WTC11 (cell line): ENCODE data around the gene ADGRA1. TPM values are rescaled to one million over a fixed set of nuclear protein-coding genes. Genes with fewer than 3 reads are reported as not detected.

Experiments used
- ATAC-seq: fragments of 200-7000 bp; cut with Tn5 transposase; 2 replicates; pipeline ENCODE4 v1.10.0; 2021; ENCODE audit warnings: mild to moderate bottlenecking, moderate library complexity
- CTCF ChIA-PET: fragments of 300-600 bp; sonication (Branson Sonifier 250); formaldehyde crosslinking; loops from one replicate; lab custom pipeline; 2021; ENCODE audit warnings: antibody characterized with exemption; lab: Charles Lee
- POLR2A ChIA-PET: fragments of 350-600 bp; sonication (Branson Sonifier 250); formaldehyde crosslinking; loops from one replicate; lab custom pipeline; 2021; ENCODE audit warnings: antibody characterized with exemption; lab: Charles Lee
- DNase-seq: peaks from one replicate; pipeline ENCODE4 v3.0.0; 2021; ENCODE audit warnings: low spot score
- H3K27ac Mint-ChIP-seq: 2 replicates; pipeline ENCODE4 v1.8.0; 2021; ENCODE audit warnings: mixed read lengths
- H3K27me3 Mint-ChIP-seq: 2 replicates; pipeline ENCODE4 v1.8.0; 2021; ENCODE audit warnings: low read depth, mild to moderate bottlenecking, moderate library complexity, mixed read lengths
- H3K36me3 Mint-ChIP-seq: 2 replicates; pipeline ENCODE4 v1.8.0; 2021; ENCODE audit warnings: mixed read lengths
- H3K4me1 Mint-ChIP-seq: 2 replicates; pipeline ENCODE4 v1.8.0; 2022; ENCODE audit warnings: mixed read lengths
- H3K4me3 Mint-ChIP-seq: 2 replicates; pipeline ENCODE4 v1.8.0; 2021; ENCODE audit warnings: mild to moderate bottlenecking, moderate library complexity, mixed read lengths
- H3K9me3 Mint-ChIP-seq: 2 replicates; pipeline ENCODE4 v1.8.0; 2021; ENCODE audit warnings: mixed read lengths
- CBFB ChIP-seq: sonication (generic); formaldehyde crosslinking; IDR thresholded peaks from 2 replicates; pipeline ENCODE4 v1.8.1; 2022; ENCODE audit warnings: mild to moderate bottlenecking, low read depth, missing genetic modification reagents
- EMX1 ChIP-seq: fragments of 250-450 bp; sonication (Bioruptor Pico); IDR thresholded peaks from 2 replicates; pipeline ENCODE4 v1.8.0; 2021; ENCODE audit warnings: mild to moderate bottlenecking
- ETV6 ChIP-seq: sonication (generic); formaldehyde crosslinking; IDR thresholded peaks from 2 replicates; pipeline ENCODE4 v1.8.1; 2022; ENCODE audit warnings: mild to moderate bottlenecking, missing genetic modification reagents
- FOXJ3 ChIP-seq: sonication (generic); formaldehyde crosslinking; IDR thresholded peaks from 2 replicates; pipeline ENCODE4 v1.9.0; 2021; ENCODE audit warnings: missing genetic modification reagents, mild to moderate bottlenecking, borderline replicate concordance
- FOXP1 ChIP-seq: sonication (generic); formaldehyde crosslinking; IDR thresholded peaks from 2 replicates; pipeline ENCODE4 v1.8.0; 2022; ENCODE audit warnings: missing genetic modification reagents, mild to moderate bottlenecking, moderate library complexity, borderline replicate concordance
- GTF2I ChIP-seq: fragments of 250-450 bp; sonication (Bioruptor Pico); conservative IDR thresholded peaks from 2 replicates; pipeline ENCODE4 v1.4.0; 2021; ENCODE audit warnings: mild to moderate bottlenecking
- MXD4 ChIP-seq: fragments of 250-450 bp; sonication (Bioruptor Pico); IDR thresholded peaks from 2 replicates; pipeline ENCODE4 v1.8.0; 2021; ENCODE audit warnings: mild to moderate bottlenecking, moderate library complexity, borderline replicate concordance
- MYBL2 ChIP-seq: sonication (generic); formaldehyde crosslinking; IDR thresholded peaks from 2 replicates; pipeline ENCODE4 v1.8.1; 2023; ENCODE audit warnings: mild to moderate bottlenecking, moderate library complexity, missing genetic modification reagents
- SOX15 ChIP-seq: fragments of 250-450 bp; sonication (Bioruptor Pico); IDR thresholded peaks from 2 replicates; pipeline ENCODE4 v1.9.0; 2021; ENCODE audit warnings: mild to moderate bottlenecking
- ZNF219 ChIP-seq: sonication (generic); formaldehyde crosslinking; IDR thresholded peaks from 2 replicates; pipeline ENCODE4 v1.8.0; 2023; ENCODE audit warnings: missing genetic modification reagents, mild to moderate bottlenecking, borderline replicate concordance
- ZNF317 ChIP-seq: sonication (generic); formaldehyde crosslinking; IDR thresholded peaks from 2 replicates; pipeline ENCODE4 v1.8.1; 2023; ENCODE audit warnings: low read depth, mild to moderate bottlenecking, moderate library complexity, missing genetic modification reagents, borderline replicate concordance
- ZNF396 ChIP-seq: fragments of 250-450 bp; sonication (Bioruptor Pico); IDR thresholded peaks from 2 replicates; pipeline ENCODE4 v1.8.0; 2021; ENCODE audit warnings: mild to moderate bottlenecking, moderate library complexity, borderline replicate concordance
- ZNF423 ChIP-seq: fragments of 250-450 bp; sonication (Bioruptor Pico); IDR thresholded peaks from 2 replicates; pipeline ENCODE4 v2.1.2; 2022; ENCODE audit warnings: mild to moderate bottlenecking, moderate library complexity
- ZNF671 ChIP-seq: fragments of 250-450 bp; sonication (Bioruptor Pico); IDR thresholded peaks from 2 replicates; pipeline ENCODE4 v1.8.0; 2021; ENCODE audit warnings: mild to moderate bottlenecking
- total RNA-seq: library from RNA; stranded (reverse); gene quantifications from 3 replicates; pipeline ENCODE4 v1.2.3, GENCODE V29; 2021
- TF ChIP-seq, protein P1 (sequence below): sonication (generic); formaldehyde crosslinking; IDR thresholded peaks from 2 replicates; pipeline ENCODE4 v1.8.0; 2022; ENCODE audit warnings: mild to moderate bottlenecking, missing genetic modification reagents
- TF ChIP-seq, protein P2 (sequence below): sonication (generic); formaldehyde crosslinking; IDR thresholded peaks from 2 replicates; pipeline ENCODE4 v1.8.1; 2023; ENCODE audit warnings: mild to moderate bottlenecking, missing genetic modification reagents, moderate library complexity
- TF ChIP-seq, protein P3 (sequence below): sonication (generic); formaldehyde crosslinking; IDR thresholded peaks from 2 replicates; pipeline ENCODE4 v1.8.1; 2023; ENCODE audit warnings: mild to moderate bottlenecking, missing genetic modification reagents
- TF ChIP-seq, protein P4 (sequence below): sonication (generic); formaldehyde crosslinking; IDR thresholded peaks from 2 replicates; pipeline ENCODE4 v1.8.0; 2022; ENCODE audit warnings: mild to moderate bottlenecking, missing genetic modification reagents
- TF ChIP-seq, protein P5 (sequence below): fragments of 250-450 bp; sonication (Bioruptor Pico); IDR thresholded peaks from 2 replicates; pipeline ENCODE4 v1.9.0; 2021; ENCODE audit warnings: moderate library complexity, mild to moderate bottlenecking, inconsistent platforms, borderline replicate concordance
- TF ChIP-seq, protein P6 (sequence below): sonication (generic); formaldehyde crosslinking; conservative IDR thresholded peaks from 2 replicates; pipeline ENCODE4 v1.8.1; 2022; ENCODE audit warnings: mild to moderate bottlenecking, missing genetic modification reagents

ADGRA1 gene
- total RNA-seq, 1 experiment from 2014 or later = 0.20 TPM

DNA sequence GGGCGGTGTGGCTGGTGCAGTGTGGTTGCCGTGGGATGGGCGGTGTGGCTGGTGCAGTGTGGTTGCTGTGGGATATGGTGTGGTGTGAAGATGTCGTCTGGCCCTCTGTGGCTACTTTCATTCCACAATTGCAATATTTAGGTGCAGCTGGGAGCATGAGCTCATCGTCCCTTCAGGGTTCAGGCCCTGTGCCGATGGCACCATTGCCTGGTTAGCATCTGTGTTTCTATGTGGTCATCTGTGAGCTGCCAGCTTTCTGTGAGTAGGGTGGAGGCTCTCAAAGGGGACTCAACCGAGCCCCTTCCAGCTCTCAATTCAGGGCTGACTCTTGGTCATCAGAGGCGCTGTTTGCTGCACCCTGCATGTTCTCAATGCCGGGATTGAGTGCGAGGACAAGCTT is 3.6 kb downstream of the ADGRA1 start:
- DNase-seq (no peak), ATAC-seq (no peak)
- TF ChIP-seq MYBL2 (CRISPR knock-in tag) (no peak), ZNF317 (CRISPR knock-in tag) (no peak), SOX15 (CRISPR knock-in tag) (no peak), MXD4 (CRISPR knock-in tag) (no peak), FOXP1 (CRISPR knock-in tag) (no peak), FOXJ3 (no peak), ZNF423 (no peak), ZNF219 (CRISPR knock-in tag) (no peak)
- TF ChIP-seq, protein P1, sequence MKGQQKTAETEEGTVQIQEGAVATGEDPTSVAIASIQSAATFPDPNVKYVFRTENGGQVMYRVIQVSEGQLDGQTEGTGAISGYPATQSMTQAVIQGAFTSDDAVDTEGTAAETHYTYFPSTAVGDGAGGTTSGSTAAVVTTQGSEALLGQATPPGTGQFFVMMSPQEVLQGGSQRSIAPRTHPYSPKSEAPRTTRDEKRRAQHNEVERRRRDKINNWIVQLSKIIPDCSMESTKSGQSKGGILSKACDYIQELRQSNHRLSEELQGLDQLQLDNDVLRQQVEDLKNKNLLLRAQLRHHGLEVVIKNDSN = no peak
- TF ChIP-seq, protein P2, sequence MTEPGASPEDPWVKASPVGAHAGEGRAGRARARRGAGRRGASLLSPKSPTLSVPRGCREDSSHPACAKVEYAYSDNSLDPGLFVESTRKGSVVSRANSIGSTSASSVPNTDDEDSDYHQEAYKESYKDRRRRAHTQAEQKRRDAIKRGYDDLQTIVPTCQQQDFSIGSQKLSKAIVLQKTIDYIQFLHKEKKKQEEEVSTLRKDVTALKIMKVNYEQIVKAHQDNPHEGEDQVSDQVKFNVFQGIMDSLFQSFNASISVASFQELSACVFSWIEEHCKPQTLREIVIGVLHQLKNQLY (CRISPR knock-in tag) = no peak
- TF ChIP-seq, protein P3, sequence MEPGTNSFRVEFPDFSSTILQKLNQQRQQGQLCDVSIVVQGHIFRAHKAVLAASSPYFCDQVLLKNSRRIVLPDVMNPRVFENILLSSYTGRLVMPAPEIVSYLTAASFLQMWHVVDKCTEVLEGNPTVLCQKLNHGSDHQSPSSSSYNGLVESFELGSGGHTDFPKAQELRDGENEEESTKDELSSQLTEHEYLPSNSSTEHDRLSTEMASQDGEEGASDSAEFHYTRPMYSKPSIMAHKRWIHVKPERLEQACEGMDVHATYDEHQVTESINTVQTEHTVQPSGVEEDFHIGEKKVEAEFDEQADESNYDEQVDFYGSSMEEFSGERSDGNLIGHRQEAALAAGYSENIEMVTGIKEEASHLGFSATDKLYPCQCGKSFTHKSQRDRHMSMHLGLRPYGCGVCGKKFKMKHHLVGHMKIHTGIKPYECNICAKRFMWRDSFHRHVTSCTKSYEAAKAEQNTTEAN (CRISPR knock-in tag) = no peak
- TF ChIP-seq, protein P4, sequence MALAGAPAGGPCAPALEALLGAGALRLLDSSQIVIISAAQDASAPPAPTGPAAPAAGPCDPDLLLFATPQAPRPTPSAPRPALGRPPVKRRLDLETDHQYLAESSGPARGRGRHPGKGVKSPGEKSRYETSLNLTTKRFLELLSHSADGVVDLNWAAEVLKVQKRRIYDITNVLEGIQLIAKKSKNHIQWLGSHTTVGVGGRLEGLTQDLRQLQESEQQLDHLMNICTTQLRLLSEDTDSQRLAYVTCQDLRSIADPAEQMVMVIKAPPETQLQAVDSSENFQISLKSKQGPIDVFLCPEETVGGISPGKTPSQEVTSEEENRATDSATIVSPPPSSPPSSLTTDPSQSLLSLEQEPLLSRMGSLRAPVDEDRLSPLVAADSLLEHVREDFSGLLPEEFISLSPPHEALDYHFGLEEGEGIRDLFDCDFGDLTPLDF (CRISPR knock-in tag) = no peak
- H3K4me3 Mint-ChIP-seq = no peak overlapping the region
- H3K27me3 Mint-ChIP-seq = peaks cover 38% of the 10 kb centered on the region
- H3K9me3 Mint-ChIP-seq = no peaks in the 10 kb centered on the region
- H3K36me3 Mint-ChIP-seq = no peaks in the 10 kb centered on the region
- ChIA-PET POLR2A (no interaction called here), CTCF (interaction anchor here (1.2 kb wide), 2 partner anchors 9 to 153 kb away, joined by 4 to 5 read pairs; no protein-coding TSS in a partner anchor)
- H3K27ac Mint-ChIP-seq = no peak overlapping the region
- peaks cover 2% of the 10 kb centered on the region; the same call in 1 of the 2 replicates for H3K4me1 Mint-ChIP-seq

DNA sequence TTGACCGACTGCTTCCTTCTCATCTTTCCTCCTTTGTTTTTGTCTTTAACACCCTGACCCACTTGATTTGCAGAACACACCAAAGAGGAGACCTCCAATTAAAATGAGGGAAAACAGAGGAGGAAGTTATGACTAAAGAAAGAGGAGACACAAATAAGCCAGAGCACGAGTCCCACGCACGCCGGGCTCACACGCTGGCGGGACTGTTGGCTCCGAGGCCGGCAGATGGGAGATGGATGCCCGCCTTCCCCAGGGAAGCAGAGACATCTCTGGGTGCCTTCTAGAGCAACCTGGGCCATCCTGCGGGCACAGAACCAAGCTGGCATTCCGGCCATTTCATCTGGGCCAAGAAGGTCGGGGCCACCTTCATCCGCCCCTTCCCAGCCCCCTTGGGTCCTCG is 5.6 kb downstream of the ADGRA1 start:
- CTCF ChIA-PET = no interaction called here
- H3K4me1 Mint-ChIP-seq = no peaks in the 10 kb centered on the region

DNA sequence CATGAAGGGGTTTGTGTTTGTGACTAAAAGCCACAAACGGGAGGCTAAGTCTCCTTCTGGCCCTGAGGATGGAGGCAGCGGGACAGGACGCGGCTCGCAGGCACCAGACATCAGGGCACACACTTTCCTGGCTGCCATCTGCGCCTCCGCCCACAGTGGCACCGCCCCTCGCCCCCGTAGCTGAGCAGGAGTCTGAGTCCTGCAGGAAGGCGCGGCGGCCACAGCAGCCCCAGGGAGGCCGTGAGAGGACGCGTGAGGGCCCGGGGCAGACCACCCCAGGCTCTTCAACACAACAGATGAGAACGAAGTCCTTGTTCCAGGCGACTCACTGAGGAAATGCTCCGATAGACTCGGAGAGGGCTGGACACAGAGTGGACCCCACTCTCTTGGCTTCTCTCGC is 6.6 kb downstream of the ADGRA1 start:
- TF ChIP-seq, protein P5, sequence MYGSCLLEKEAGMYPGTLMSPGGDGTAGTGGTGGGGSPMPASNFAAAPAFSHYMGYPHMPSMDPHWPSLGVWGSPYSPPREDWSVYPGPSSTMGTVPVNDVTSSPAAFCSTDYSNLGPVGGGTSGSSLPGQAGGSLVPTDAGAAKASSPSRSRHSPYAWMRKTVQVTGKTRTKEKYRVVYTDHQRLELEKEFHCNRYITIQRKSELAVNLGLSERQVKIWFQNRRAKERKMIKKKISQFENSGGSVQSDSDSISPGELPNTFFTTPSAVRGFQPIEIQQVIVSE (CRISPR knock-in tag) = no peak
- TF ChIP-seq ZNF396 (CRISPR knock-in tag) (no peak), CBFB (CRISPR knock-in tag) (no peak), FOXJ3 (no peak)
- TF ChIP-seq, all 79 proteins: peak for 0
- Mint-ChIP-seq H3K36me3 (no peaks in the 10 kb centered on the region), H3K4me1 (no peaks in the 10 kb centered on the region), H3K9me3 (no peaks in the 10 kb centered on the region), H3K27me3 (peaks cover 17% of the 10 kb centered on the region), H3K27ac (no peak overlapping the region), H3K4me3 (no peak overlapping the region)
- no peak for DNase-seq
- ChIA-PET POLR2A (no interaction called here), CTCF (no interaction called here)
- no peak for ATAC-seq

More for the DNA sequence above, 5.6 kb downstream of the ADGRA1 start:
- H3K27me3 Mint-ChIP-seq = peaks cover 25% of the 10 kb centered on the region
- DNase-seq (no peak), ATAC-seq (no peak)
- no peak for TF ChIP-seq EMX1 (CRISPR knock-in tag)
- no peak for TF ChIP-seq ZNF317 (CRISPR knock-in tag)
- no peak for TF ChIP-seq ZNF671 (CRISPR knock-in tag)
- TF ChIP-seq, protein P6, sequence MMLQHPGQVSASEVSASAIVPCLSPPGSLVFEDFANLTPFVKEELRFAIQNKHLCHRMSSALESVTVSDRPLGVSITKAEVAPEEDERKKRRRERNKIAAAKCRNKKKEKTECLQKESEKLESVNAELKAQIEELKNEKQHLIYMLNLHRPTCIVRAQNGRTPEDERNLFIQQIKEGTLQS = no peak
- no peak for TF ChIP-seq ETV6 (CRISPR knock-in tag)
- TF ChIP-seq GTF2I = no peak
- POLR2A ChIA-PET = no interaction called here
- H3K9me3 Mint-ChIP-seq = no peaks in the 10 kb centered on the region
- H3K4me3 Mint-ChIP-seq = no peak overlapping the region
- H3K36me3 Mint-ChIP-seq = no peaks in the 10 kb centered on the region
- H3K27ac Mint-ChIP-seq = no peak overlapping the region
